ENCODE measurements around the gene CAPZA1.

DNA sequence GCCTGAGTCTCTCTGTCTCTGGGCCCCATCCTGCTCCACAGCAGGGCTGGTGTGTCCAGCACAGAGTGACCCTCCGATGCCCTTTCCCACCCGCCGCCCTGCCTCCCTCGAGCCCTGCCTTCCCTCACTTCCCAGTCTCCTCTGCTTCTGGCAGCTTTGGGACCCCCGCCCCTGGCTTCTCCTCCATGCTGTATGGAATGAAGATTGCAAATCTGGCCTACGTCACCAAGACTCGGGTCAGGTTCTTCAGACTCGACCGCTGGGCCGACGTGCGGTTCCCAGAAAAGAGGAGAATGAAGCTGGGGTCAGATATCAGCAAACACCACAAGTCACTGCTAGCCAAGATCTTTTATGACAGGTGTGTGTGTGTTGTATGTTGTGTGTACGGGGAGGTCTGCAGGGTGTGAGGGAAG lies 69.2 kb downstream of the CAPZA1 start:
- TF ChIP-seq CTCF (IDR thresholded peaks at IDR 0.05 in 2 of 3, conservative IDR thresholded peaks at IDR 0.05 in 1 of 3; ENCODE audit: control insufficient read depth in 2 of 3, extremely low read depth in 1 of 3, insufficient read depth in 1 of 3, low read depth in 3 of 3, low read length in 3 of 3) = no peak
- TF ChIP-seq POLR2A (IDR thresholded peaks at IDR 0.05; ENCODE audit: low read depth, low read length) = no peak
- no peak for TF ChIP-seq SREBF1 (IDR thresholded peaks at IDR 0.05; ENCODE audit: low read length)
